H9 (cell line): ENCODE data around the gene PDE4A. TPM values are rescaled to one million over a fixed set of nuclear protein-coding genes. Genes with fewer than 3 reads are reported as not detected.

Experiments used
- DNase-seq: peaks from one replicate; pipeline ENCODE4 v3.0.0-alpha.2; 2017
- H2AFZ ChIP-seq: one replicate; pipeline ENCODE4 v1.6.1; 2013; ENCODE audit warnings: mild to moderate bottlenecking, low read length, control low read depth, moderate library complexity
- H2AK5ac ChIP-seq: 2 replicates; pipeline ENCODE4 v1.6.1; 2013; ENCODE audit warnings: low read length, control low read depth, mixed read lengths; ENCODE audit not compliant: insufficient read length
- H2BK120ac ChIP-seq: one replicate; pipeline ENCODE4 v1.6.1; 2013; ENCODE audit warnings: low read depth, mild to moderate bottlenecking, low read length, control low read depth, inconsistent platforms; ENCODE audit not compliant: poor library complexity, severe bottlenecking
- H2BK12ac ChIP-seq: 2 replicates; pipeline ENCODE4 v1.6.1; 2013; ENCODE audit warnings: low read length, control low read depth, mixed read lengths, low read depth; ENCODE audit not compliant: insufficient read length
- H2BK15ac ChIP-seq: 2 replicates; pipeline ENCODE4 v1.6.1; 2013; ENCODE audit warnings: low read depth, low read length, control low read depth
- H2BK20ac ChIP-seq: one replicate; pipeline ENCODE4 v1.6.1; 2013; ENCODE audit warnings: low read depth, mild to moderate bottlenecking, low read length, control low read depth, inconsistent platforms; ENCODE audit not compliant: poor library complexity, severe bottlenecking
- H2BK5ac ChIP-seq: 2 replicates; pipeline ENCODE4 v1.6.1; 2013; ENCODE audit warnings: low read length, control low read depth, mixed read lengths; ENCODE audit not compliant: insufficient read length
- H3K14ac ChIP-seq: 2 replicates; pipeline ENCODE4 v1.6.1; 2013; ENCODE audit warnings: low read length, control low read depth; ENCODE audit not compliant: insufficient read depth
- H3K18ac ChIP-seq: 2 replicates; pipeline ENCODE4 v1.6.1; 2013; ENCODE audit warnings: low read depth, mild to moderate bottlenecking, mixed read lengths, low read length, control low read depth; ENCODE audit not compliant: insufficient read length
- H3K23ac ChIP-seq: 2 replicates; pipeline ENCODE4 v1.6.1; 2013; ENCODE audit warnings: low read length, control low read depth, mixed read lengths, low read depth; ENCODE audit not compliant: insufficient read length
- H3K23me2 ChIP-seq: 2 replicates; pipeline ENCODE4 v1.6.1; 2013; ENCODE audit warnings: low read depth, mild to moderate bottlenecking, mixed read lengths, low read length, control low read depth; ENCODE audit not compliant: insufficient read length, poor library complexity, severe bottlenecking
- H3K27ac ChIP-seq: 2 replicates; pipeline ENCODE4 v1.5.1; 2013; ENCODE audit warnings: low read length, control low read depth, mixed read lengths, low read depth; ENCODE audit not compliant: insufficient read length
- H3K27me3 ChIP-seq: 2 replicates; pipeline ENCODE4 v1.6.1; 2013; ENCODE audit warnings: low read length, control low read depth, inconsistent platforms; ENCODE audit not compliant: insufficient read depth
- H3K4ac ChIP-seq: 2 replicates; pipeline ENCODE4 v1.6.1; 2013; ENCODE audit warnings: low read depth, mild to moderate bottlenecking, control low read depth, inconsistent platforms, low read length, moderate library complexity
- H3K4me1 ChIP-seq: 2 replicates; pipeline ENCODE4 v1.6.1; 2013; ENCODE audit warnings: low read length, control low read depth, inconsistent platforms; ENCODE audit not compliant: insufficient read depth
- H3K4me2 ChIP-seq: 2 replicates; pipeline ENCODE4 v1.6.1; 2013; ENCODE audit warnings: low read length, control low read depth, mixed read lengths; ENCODE audit not compliant: insufficient read length, insufficient read depth
- H3K56ac ChIP-seq: 2 replicates; pipeline ENCODE4 v1.6.1; 2013; ENCODE audit warnings: low read depth, mild to moderate bottlenecking, mixed read lengths, low read length, control low read depth; ENCODE audit not compliant: insufficient read length
- H3K79me1 ChIP-seq: 2 replicates; pipeline ENCODE4 v1.6.1; 2013; ENCODE audit warnings: low read depth, mild to moderate bottlenecking, moderate library complexity, low read length, control low read depth, inconsistent platforms; ENCODE audit not compliant: insufficient read depth, poor library complexity, severe bottlenecking
- H3K79me2 ChIP-seq: 2 replicates; pipeline ENCODE4 v1.6.1; 2013; ENCODE audit warnings: low read length, control low read depth, inconsistent platforms; ENCODE audit not compliant: insufficient read depth
- H3K9ac ChIP-seq: 2 replicates; pipeline ENCODE4 v1.6.1; 2013; ENCODE audit warnings: low read length, control low read depth, mixed read lengths; ENCODE audit not compliant: insufficient read length; ENCODE audit errors: extremely low read depth
- H3K9me3 ChIP-seq: one replicate; pipeline ENCODE4 v1.6.1; 2013; ENCODE audit warnings: low read depth, low read length, inconsistent platforms; ENCODE audit not compliant: control insufficient read depth
- H3T11ph ChIP-seq: one replicate; pipeline ENCODE4 v1.6.1; 2013; ENCODE audit warnings: mild to moderate bottlenecking, low read length, control low read depth, inconsistent platforms
- H4K20me1 ChIP-seq: one replicate; pipeline ENCODE4 v1.6.1; 2013; ENCODE audit not compliant: control insufficient read depth, insufficient read length, insufficient read depth
- H4K5ac ChIP-seq: 2 replicates; pipeline ENCODE4 v1.6.1; 2013; ENCODE audit warnings: low read depth, mild to moderate bottlenecking, mixed read lengths, low read length, control low read depth; ENCODE audit not compliant: insufficient read length
- H4K8ac ChIP-seq: replicated peaks from 2 replicates; pipeline ENCODE4 v1.6.1; 2013; ENCODE audit warnings: low read length, control low read depth, mixed read lengths, low read depth; ENCODE audit not compliant: insufficient read length
- H4K91ac ChIP-seq: 2 replicates; pipeline ENCODE4 v1.6.1; 2013; ENCODE audit warnings: low read depth, mild to moderate bottlenecking, moderate library complexity, mixed read lengths, low read length, control low read depth; ENCODE audit not compliant: insufficient read length
- H3K27ac Mint-ChIP-seq, 3 experiments: 2 replicates in 2 of 3; 3 replicates in 1 of 3; pipeline ENCODE4 v1.8.0; 2020 to 2021; ENCODE audit warnings: mixed read lengths in 3 of 3, mild to moderate bottlenecking in 1 of 3, moderate library complexity in 1 of 3
- H3K27me3 Mint-ChIP-seq: 2 replicates; pipeline ENCODE4 v1.8.0; 2021; ENCODE audit warnings: low read depth, mild to moderate bottlenecking, moderate library complexity, mixed read lengths
- H3K36me3 Mint-ChIP-seq, 3 experiments: 2 replicates in 2 of 3; 3 replicates in 1 of 3; pipeline ENCODE4 v1.8.0; 2020 to 2021; ENCODE audit warnings: low read depth in 3 of 3, mixed read lengths in 3 of 3; ENCODE audit not compliant: insufficient read depth in 1 of 3
- H3K4me1 Mint-ChIP-seq, 2 experiments: 2 replicates each; pipeline ENCODE4 v1.8.0; 2020; ENCODE audit warnings: mixed read lengths in 2 of 2
- H3K4me3 Mint-ChIP-seq, 2 experiments: 2 replicates in 1 of 2; 3 replicates in 1 of 2; pipeline ENCODE4 v1.8.0; 2020 to 2021; ENCODE audit warnings: mild to moderate bottlenecking in 2 of 2, mixed read lengths in 2 of 2, moderate library complexity in 1 of 2
- H3K9me3 Mint-ChIP-seq, 2 experiments: 2 replicates in 1 of 2; 3 replicates in 1 of 2; pipeline ENCODE4 v1.8.0; 2020; ENCODE audit warnings: mild to moderate bottlenecking in 2 of 2, mixed read lengths in 2 of 2, moderate library complexity in 1 of 2
- CTCF ChIP-seq: fragments of 200-600 bp; sonication (generic); conservative IDR thresholded peaks from 3 replicates; pipeline ENCODE4 v1.8.0; 2021; ENCODE audit warnings: antibody characterized with exemption, mild to moderate bottlenecking
- WGBS: extraction: QIAGEN DNeasy Blood & Tissue Kit; methylation state at CpG from one replicate; pipeline ENCODE4 v1.1.7; 2013; ENCODE audit warnings: missing lambda C conversion rate, low lambda C conversion rate, mixed read lengths; ENCODE audit not compliant: insufficient read length; ENCODE audit errors: extremely low coverage; 5-methylcytosine and 5-hydroxymethylcytosine counted together
- total RNA-seq: library from RNA; stranded (reverse); gene quantifications from 2 replicates; pipeline ENCODE4 v1.2.1, GENCODE V29; 2021

PDE4A gene
- total RNA-seq, 1 experiment from 2014 or later: 8.5 TPM

GRCh38 chr19:10502524-10503001 lies 82.2 kb downstream of the PDE4A start:
- Histone ChIP-seq H2BK12ac (no peak overlapping the region), H3K79me1 (peaks cover 2% of the 10 kb centered on the region), H2BK15ac (no peak overlapping the region), H4K91ac (peak overlapping the region; percentile 15), H4K20me1 (no peaks in the 10 kb centered on the region), H3K27ac (no peak overlapping the region), H3T11ph (no peak overlapping the region), H2AK5ac (no peak overlapping the region), H3K23ac (no peak overlapping the region), H2BK120ac (peak overlapping the region; percentile 95), H3K4ac (no peak overlapping the region; the same call in 1 of the 2 replicates), H3K9ac (peak overlapping the region; percentile 71), H2AFZ (no peak overlapping the region), H4K5ac (no peak overlapping the region), H3K27me3 (no peaks in the 10 kb centered on the region), H4K8ac (no peak overlapping the region), H3K23me2 (peaks cover 7% of the 10 kb centered on the region), H3K79me2 (peaks cover 15% of the 10 kb centered on the region; the same call in 1 of the 2 replicates), H2BK20ac (no peak overlapping the region), H3K56ac (no peak overlapping the region), H3K18ac (peak overlapping the region; percentile 97), H3K4me2 (peak overlapping the region; percentile 91), H3K4me1 (peaks cover 2% of the 10 kb centered on the region; the same call in 1 of the 2 replicates), H2BK5ac (no peak overlapping the region), H3K14ac (peak overlapping the region; percentile 98), H3K9me3 (no peaks in the 10 kb centered on the region)
- no peak for TF ChIP-seq CTCF
- WGBS: no CpG with 5 or more reads among the region's 65 CpGs
- Mint-ChIP-seq H3K4me1 (peaks cover 18 to 30% of the 10 kb centered on the region in 2 experiments), H3K27ac (peak overlapping the region in 2 of 3 experiments; percentile 60 to 84; a peak in 3 of 7 replicates), H3K4me3 (peak overlapping the region; percentile 71 to 86), H3K9me3 (no peaks in the 10 kb centered on the region), H3K36me3 (peaks cover 13 to 29% (median 25%) of the 10 kb centered on the region in 3 experiments), H3K27me3 (peaks cover 3% of the 10 kb centered on the region)
- peak; percentile 86 for DNase-seq
